GM19193 (cell line): ENCODE results near the gene RGS6.

ENCODE experiments used
- POLR2A ChIP-seq: IDR thresholded peaks from 4 replicates; pipeline ENCODE4 v1.6.1; 2011; ENCODE audit not compliant: insufficient read depth, insufficient read length; ENCODE audit errors: extremely low read depth

The RGS6 gene

GRCh38 chr14:72614365-72614764 is 682.1 kb downstream of the RGS6 start:
- no peak for TF ChIP-seq POLR2A

- no peak for TF ChIP-seq POLR2A
Observed at GRCh38 chr14:72614891-72615415, 682.7 kb downstream of the RGS6 start.

- no peak for TF ChIP-seq POLR2A
Observed at GRCh38 chr14:72615451-72616121, 683.4 kb downstream of the RGS6 start.
